Measurements from ENCODE around the gene H3-3A.

DNA sequence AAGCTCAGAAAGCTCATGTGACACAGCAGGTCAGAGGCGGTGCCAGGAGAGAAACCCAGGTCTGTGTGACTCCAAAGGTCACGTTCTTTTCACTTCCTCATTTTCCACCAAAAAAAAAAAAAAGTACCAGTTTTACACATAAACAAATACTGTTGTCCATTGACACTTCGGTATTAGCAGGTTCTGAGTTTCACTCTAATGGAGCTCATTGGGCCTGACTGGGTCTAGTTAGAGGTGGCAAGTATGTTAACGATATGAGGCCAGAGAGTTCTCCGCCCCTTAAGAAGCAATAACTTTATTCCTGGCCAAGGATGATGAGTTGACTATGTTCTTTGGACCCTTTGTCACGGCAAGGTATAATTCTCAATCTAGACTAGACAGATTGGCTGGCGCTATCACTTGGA is 33.4 kb upstream of the H3-3A start:
- TF ChIP-seq POLR2A (IDR thresholded peaks at IDR 0.05): no peak
- TF ChIP-seq, protein P1, sequence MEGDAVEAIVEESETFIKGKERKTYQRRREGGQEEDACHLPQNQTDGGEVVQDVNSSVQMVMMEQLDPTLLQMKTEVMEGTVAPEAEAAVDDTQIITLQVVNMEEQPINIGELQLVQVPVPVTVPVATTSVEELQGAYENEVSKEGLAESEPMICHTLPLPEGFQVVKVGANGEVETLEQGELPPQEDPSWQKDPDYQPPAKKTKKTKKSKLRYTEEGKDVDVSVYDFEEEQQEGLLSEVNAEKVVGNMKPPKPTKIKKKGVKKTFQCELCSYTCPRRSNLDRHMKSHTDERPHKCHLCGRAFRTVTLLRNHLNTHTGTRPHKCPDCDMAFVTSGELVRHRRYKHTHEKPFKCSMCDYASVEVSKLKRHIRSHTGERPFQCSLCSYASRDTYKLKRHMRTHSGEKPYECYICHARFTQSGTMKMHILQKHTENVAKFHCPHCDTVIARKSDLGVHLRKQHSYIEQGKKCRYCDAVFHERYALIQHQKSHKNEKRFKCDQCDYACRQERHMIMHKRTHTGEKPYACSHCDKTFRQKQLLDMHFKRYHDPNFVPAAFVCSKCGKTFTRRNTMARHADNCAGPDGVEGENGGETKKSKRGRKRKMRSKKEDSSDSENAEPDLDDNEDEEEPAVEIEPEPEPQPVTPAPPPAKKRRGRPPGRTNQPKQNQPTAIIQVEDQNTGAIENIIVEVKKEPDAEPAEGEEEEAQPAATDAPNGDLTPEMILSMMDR (IDR thresholded peaks at IDR 0.05): no peak
